Trophoblast cell (in vitro differentiated cells and primary cell): ENCODE measurements around the gene AFAP1L1.

Source experiments
- DNase-seq, 2 donors: peaks; one replicate each; pipeline ENCODE4 v3.0.0-alpha.2; 2016
- H2AFZ ChIP-seq: 2 replicates; pipeline ENCODE4 v1.6.1; 2013; ENCODE audit warnings: low read length, moderate library complexity, mild to moderate bottlenecking; ENCODE audit not compliant: insufficient read depth, poor library complexity
- H2AK5ac ChIP-seq: 2 replicates; pipeline ENCODE4 v1.6.1; 2013; ENCODE audit warnings: mild to moderate bottlenecking, low read length
- H2BK120ac ChIP-seq: 2 replicates; pipeline ENCODE4 v1.6.1; 2013; ENCODE audit warnings: low read length, mild to moderate bottlenecking, moderate library complexity; ENCODE audit not compliant: insufficient read depth, poor library complexity
- H2BK12ac ChIP-seq: 2 replicates; pipeline ENCODE4 v1.6.1; 2013; ENCODE audit warnings: mild to moderate bottlenecking, low read length, moderate library complexity
- H2BK5ac ChIP-seq: 2 replicates; pipeline ENCODE4 v1.6.1; 2013; ENCODE audit warnings: low read length, low read depth, moderate library complexity, mild to moderate bottlenecking; ENCODE audit not compliant: poor library complexity
- H3K14ac ChIP-seq: 2 replicates; pipeline ENCODE4 v1.6.1; 2013; ENCODE audit warnings: mild to moderate bottlenecking, low read length
- H3K18ac ChIP-seq: 2 replicates; pipeline ENCODE4 v1.6.1; 2013; ENCODE audit warnings: mild to moderate bottlenecking, low read length
- H3K23ac ChIP-seq: 2 replicates; pipeline ENCODE4 v1.6.1; 2013; ENCODE audit warnings: low read length
- H3K27ac ChIP-seq: 2 replicates; pipeline ENCODE4 v1.5.1; 2013; ENCODE audit warnings: low read depth, mild to moderate bottlenecking, inconsistent platforms, low read length, moderate library complexity
- H3K27me3 ChIP-seq: 2 replicates; pipeline ENCODE4 v1.6.1; 2013; ENCODE audit warnings: inconsistent platforms, mild to moderate bottlenecking, low read length, moderate library complexity; ENCODE audit not compliant: insufficient read depth
- H3K36me3 ChIP-seq, 2 experiments: 1 replicate in 1 of 2; 2 replicates in 1 of 2; pipeline ENCODE4 v1.6.1; 2013; ENCODE audit warnings: low read length in 2 of 2, mild to moderate bottlenecking in 2 of 2, moderate library complexity in 1 of 2; ENCODE audit not compliant: insufficient read depth in 2 of 2, control insufficient read depth in 1 of 2
- H3K4ac ChIP-seq: 2 replicates; pipeline ENCODE4 v1.6.1; 2013; ENCODE audit warnings: low read depth, mild to moderate bottlenecking, low read length, moderate library complexity
- H3K4me1 ChIP-seq, 2 experiments: 1 replicate in 1 of 2; 2 replicates in 1 of 2; pipeline ENCODE4 v1.6.1; 2013; ENCODE audit warnings: low read length in 2 of 2, mild to moderate bottlenecking in 2 of 2, moderate library complexity in 1 of 2; ENCODE audit not compliant: insufficient read depth in 2 of 2, control insufficient read depth in 1 of 2
- H3K4me2 ChIP-seq: 2 replicates; pipeline ENCODE4 v1.6.1; 2013; ENCODE audit warnings: inconsistent platforms, mild to moderate bottlenecking, low read length, moderate library complexity
- H3K4me3 ChIP-seq: 2 replicates; pipeline ENCODE4 v1.5.1; 2013; ENCODE audit warnings: mild to moderate bottlenecking, low read depth, low read length, inconsistent platforms
- H3K79me1 ChIP-seq: one replicate; pipeline ENCODE4 v1.6.1; 2013; ENCODE audit warnings: low read length
- H3K79me2 ChIP-seq: 2 replicates; pipeline ENCODE4 v1.6.1; 2013; ENCODE audit warnings: low read length, mild to moderate bottlenecking; ENCODE audit not compliant: control insufficient read depth, insufficient read depth, poor library complexity
- H3K9ac ChIP-seq: 2 replicates; pipeline ENCODE4 v1.6.1; 2013; ENCODE audit warnings: mild to moderate bottlenecking, low read length
- H3K9me3 ChIP-seq: 2 replicates; pipeline ENCODE4 v1.6.1; 2013; ENCODE audit warnings: low read depth, mild to moderate bottlenecking, control low read depth, inconsistent platforms, low read length; ENCODE audit not compliant: insufficient read depth
- H4K12ac ChIP-seq: 2 replicates; pipeline ENCODE4 v1.6.1; 2013; ENCODE audit warnings: low read depth, mild to moderate bottlenecking, low read length, moderate library complexity
- H4K8ac ChIP-seq: 2 replicates; pipeline ENCODE4 v1.6.1; 2013; ENCODE audit warnings: low read depth, mild to moderate bottlenecking, low read length, moderate library complexity
- H4K91ac ChIP-seq: one replicate; pipeline ENCODE4 v1.6.1; 2013; ENCODE audit warnings: low read depth, mild to moderate bottlenecking, low read length, moderate library complexity
- WGBS: extraction: QIAGEN DNeasy Blood & Tissue Kit; methylation state at CpG from one replicate; pipeline ENCODE4 v1.1.7; 2013; ENCODE audit warnings: missing lambda C conversion rate; ENCODE audit not compliant: insufficient read length, insufficient coverage; ENCODE audit errors: extremely low coverage; 5-methylcytosine and 5-hydroxymethylcytosine counted together

The AFAP1L1 gene

GRCh38 chr5:149284501-149284900 lies 12.8 kb downstream of the AFAP1L1 start:
- H2BK120ac ChIP-seq: no peak overlapping the region
- no peak overlapping the region for H3K23ac ChIP-seq
- H3K4ac ChIP-seq: no peak overlapping the region
- peaks cover 0 to 13% of the 10 kb centered on the region in 2 experiments for H3K4me1 ChIP-seq
- H2BK12ac ChIP-seq: no peak overlapping the region
- H2AK5ac ChIP-seq: no peak overlapping the region
- WGBS: no CpG with 5 or more reads among the region's 5 CpGs
- no peak overlapping the region for H3K4me3 ChIP-seq
- no peaks in the 10 kb centered on the region for H3K79me1 ChIP-seq
- H3K27ac ChIP-seq: no peak overlapping the region
- H2BK5ac ChIP-seq: no peak overlapping the region
- H3K36me3 ChIP-seq: no peaks in the 10 kb centered on the region
- H3K9ac ChIP-seq: no peak overlapping the region
- H3K14ac ChIP-seq: no peak overlapping the region
- no peaks in the 10 kb centered on the region for H3K27me3 ChIP-seq
- no peak overlapping the region for H2AFZ ChIP-seq
- no peaks in the 10 kb centered on the region for H3K79me2 ChIP-seq
- no peak overlapping the region for H4K8ac ChIP-seq
- H3K18ac ChIP-seq: no peak overlapping the region
- H4K91ac ChIP-seq: no peak overlapping the region
- DNase-seq: peak in 1 of 2 donors; percentile 50
- no peak overlapping the region for H3K4me2 ChIP-seq
- H4K12ac ChIP-seq: no peak overlapping the region
- peaks cover 4% of the 10 kb centered on the region for H3K9me3 ChIP-seq

- H3K4me2 ChIP-seq: no peak overlapping the region
- H3K14ac ChIP-seq: no peak overlapping the region
- H3K36me3 ChIP-seq: no peaks in the 10 kb centered on the region
- no peak overlapping the region for H3K18ac ChIP-seq
- H3K27ac ChIP-seq: no peak overlapping the region
- H2BK120ac ChIP-seq: no peak overlapping the region
- H3K79me2 ChIP-seq: no peaks in the 10 kb centered on the region
- no peak overlapping the region for H2BK12ac ChIP-seq
- no peak overlapping the region for H2AK5ac ChIP-seq
- DNase-seq: no peak
- no peak overlapping the region for H4K12ac ChIP-seq
- no peak overlapping the region for H3K4ac ChIP-seq
- no peak overlapping the region for H4K91ac ChIP-seq
- H3K23ac ChIP-seq: no peak overlapping the region
- no peak overlapping the region for H4K8ac ChIP-seq
- peaks cover 4% of the 10 kb centered on the region for H3K9me3 ChIP-seq
- H3K27me3 ChIP-seq: no peaks in the 10 kb centered on the region
- H3K4me3 ChIP-seq: no peak overlapping the region
- no peak overlapping the region for H3K9ac ChIP-seq
- no peaks in the 10 kb centered on the region for H3K79me1 ChIP-seq
- peaks cover 0 to 13% of the 10 kb centered on the region in 2 experiments for H3K4me1 ChIP-seq
- no peak overlapping the region for H2BK5ac ChIP-seq
- WGBS: no CpG with 5 or more reads among the region's 1 CpG
- H2AFZ ChIP-seq: no peak overlapping the region
Observed at GRCh38 chr5:149285153-149285552, 13.5 kb downstream of the AFAP1L1 start.

DNA sequence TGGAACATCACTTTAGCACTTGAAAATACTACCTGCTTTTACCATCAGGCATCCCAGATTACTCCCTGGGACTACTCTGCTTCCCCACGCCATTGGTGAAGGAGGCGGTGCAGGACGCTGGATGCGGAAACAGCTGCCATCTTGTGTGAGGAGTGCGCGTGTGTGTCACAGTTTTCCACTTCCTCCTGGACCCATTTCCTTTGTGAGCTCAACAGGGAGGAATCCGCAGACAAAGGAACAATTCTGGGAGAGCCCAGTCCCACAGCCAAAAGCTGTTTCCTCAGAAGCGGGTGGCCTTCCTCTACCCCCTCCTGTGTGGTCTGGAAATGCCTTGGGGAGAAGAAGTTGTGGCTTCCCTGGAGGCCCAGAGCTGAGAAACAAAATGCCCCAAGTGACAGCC lies 16.8 kb downstream of the AFAP1L1 start:
- peaks cover 0 to 3% of the 10 kb centered on the region in 2 experiments for H3K4me1 ChIP-seq
- H3K27me3 ChIP-seq: no peaks in the 10 kb centered on the region
- no peaks in the 10 kb centered on the region for H3K36me3 ChIP-seq
- H3K4ac ChIP-seq: no peak overlapping the region
- DNase-seq: peak in 1 of 2 donors; percentile 36
- no peaks in the 10 kb centered on the region for H3K79me2 ChIP-seq
- no peak overlapping the region for H3K18ac ChIP-seq
- no peak overlapping the region for H3K4me3 ChIP-seq
- no peak overlapping the region for H2AK5ac ChIP-seq
- H3K4me2 ChIP-seq: no peak overlapping the region
- H3K14ac ChIP-seq: no peak overlapping the region
- H2BK120ac ChIP-seq: no peak overlapping the region
- H2AFZ ChIP-seq: peak overlapping the region; percentile 27
- H4K91ac ChIP-seq: no peak overlapping the region
- no peak overlapping the region for H2BK5ac ChIP-seq
- no peak overlapping the region for H4K12ac ChIP-seq
- no peak overlapping the region for H2BK12ac ChIP-seq
- peaks cover 4% of the 10 kb centered on the region for H3K9me3 ChIP-seq
- WGBS: no CpG with 5 or more reads among the region's 8 CpGs
- no peak overlapping the region for H3K23ac ChIP-seq
- H3K9ac ChIP-seq: no peak overlapping the region
- no peak overlapping the region for H4K8ac ChIP-seq
- no peaks in the 10 kb centered on the region for H3K79me1 ChIP-seq
- no peak overlapping the region for H3K27ac ChIP-seq

DNA sequence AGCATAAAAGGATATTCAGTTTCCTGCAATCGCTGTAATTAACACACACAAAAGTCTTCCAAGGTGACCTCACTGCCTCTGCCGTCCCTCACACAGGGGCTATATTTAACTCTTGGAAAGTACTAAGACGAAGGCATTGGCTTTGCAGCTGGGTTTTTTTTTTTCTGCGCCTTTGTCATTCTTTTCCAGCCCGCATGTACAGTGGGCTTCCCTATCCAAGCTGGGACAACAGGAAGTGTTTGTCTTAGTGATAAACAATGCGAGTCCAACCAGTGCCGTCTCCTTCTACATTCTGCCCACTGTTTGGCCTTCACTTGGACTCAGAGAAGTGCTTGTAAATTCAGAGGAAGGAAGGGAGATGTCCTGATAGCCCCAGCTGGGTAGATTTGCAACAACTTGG lies 17.6 kb downstream of the AFAP1L1 start:
- no peak overlapping the region for H3K27ac ChIP-seq
- peaks cover 0 to 3% of the 10 kb centered on the region in 2 experiments for H3K4me1 ChIP-seq
- H4K8ac ChIP-seq: no peak overlapping the region
- H3K23ac ChIP-seq: no peak overlapping the region
- no peaks in the 10 kb centered on the region for H3K27me3 ChIP-seq
- H2BK12ac ChIP-seq: no peak overlapping the region
- H2AFZ ChIP-seq: peak overlapping the region; percentile 10
- H2BK5ac ChIP-seq: no peak overlapping the region
- no peak overlapping the region for H3K14ac ChIP-seq
- no peak overlapping the region for H3K4me2 ChIP-seq
- H3K4me3 ChIP-seq: no peak overlapping the region
- no peaks in the 10 kb centered on the region for H3K79me1 ChIP-seq
- H4K91ac ChIP-seq: no peak overlapping the region
- no peak overlapping the region for H3K4ac ChIP-seq
- no peaks in the 10 kb centered on the region for H3K36me3 ChIP-seq
- H3K9ac ChIP-seq: no peak overlapping the region
- H3K79me2 ChIP-seq: no peaks in the 10 kb centered on the region
- H3K9me3 ChIP-seq: peaks cover 4% of the 10 kb centered on the region
- peak; percentile 57 to 87 for DNase-seq
- no peak overlapping the region for H2BK120ac ChIP-seq
- WGBS: no CpG with 5 or more reads among the region's 7 CpGs
- no peak overlapping the region for H2AK5ac ChIP-seq
- H3K18ac ChIP-seq: no peak overlapping the region
- no peak overlapping the region for H4K12ac ChIP-seq
